HG03571 (cell line): ENCODE measurements around the gene KCNQ1.

Experiments
- ATAC-seq: cut with Tn5 transposase; IDR thresholded peaks from one replicate; pipeline ENCODE4 v1.9.1; 2021; ENCODE audit not compliant: unreplicated experiment

Gene KCNQ1

GRCh38 chr11:2534134-2534956 lies 89.5 kb downstream of the KCNQ1 start:
- ATAC-seq: no peak

- no peak for ATAC-seq
Measured at GRCh38 chr11:2534957-2535672, 90.3 kb downstream of the KCNQ1 start.

- ATAC-seq: no peak
Measured at GRCh38 chr11:2535673-2536439, 91.0 kb downstream of the KCNQ1 start.

GRCh38 chr11:2536440-2536989 lies 91.7 kb downstream of the KCNQ1 start:
- ATAC-seq: no peak

- ATAC-seq: no peak
Measured at GRCh38 chr11:2537010-2537705, 92.3 kb downstream of the KCNQ1 start.

- no peak for ATAC-seq
Measured at GRCh38 chr11:2537896-2538724, 93.3 kb downstream of the KCNQ1 start.

- no peak for ATAC-seq
Measured at GRCh38 chr11:2538951-2539350, 94.1 kb downstream of the KCNQ1 start.

- ATAC-seq: no peak
Measured at GRCh38 chr11:2539371-2540222, 94.8 kb downstream of the KCNQ1 start.

- ATAC-seq: no peak
Measured at GRCh38 chr11:2540223-2540991, 95.6 kb downstream of the KCNQ1 start.

GRCh38 chr11:2540992-2541680 lies 96.3 kb downstream of the KCNQ1 start:
- ATAC-seq: no peak

- no peak for ATAC-seq
Measured at GRCh38 chr11:2541881-2542361, 97.1 kb downstream of the KCNQ1 start.

GRCh38 chr11:2542406-2542805 lies 97.6 kb downstream of the KCNQ1 start:
- ATAC-seq: no peak

- no peak for ATAC-seq
Measured at GRCh38 chr11:2547806-2548205, 103.0 kb downstream of the KCNQ1 start.

GRCh38 chr11:2548596-2548995 lies 103.8 kb downstream of the KCNQ1 start:
- no peak for ATAC-seq

- ATAC-seq: no peak
Measured at GRCh38 chr11:2549080-2549479, 104.3 kb downstream of the KCNQ1 start.

GRCh38 chr11:2549491-2549875 lies 104.7 kb downstream of the KCNQ1 start:
- ATAC-seq: no peak

GRCh38 chr11:2549876-2550605 lies 105.2 kb downstream of the KCNQ1 start:
- no peak for ATAC-seq
